Adrenal gland (tissue), 5 donors: ENCODE measurements around the gene SHISAL1.

Experiments
- CTCF ChIP-seq, 6 experiments: fragments of 450-650 bp in 4 of 6; fragments of 200-600 bp in 2 of 6; sonication (generic) in 1 of 6; IDR thresholded peaks; 1 replicate in 5 of 6; 2 replicates in 1 of 6; pipeline versions ENCODE4 v1.5.1 to v1.8.0; 2016 to 2021; ENCODE audit warnings: antibody characterized with exemption in 6 of 6, mild to moderate bottlenecking in 2 of 6, moderate library complexity in 1 of 6
- POLR2A ChIP-seq, 2 donors: fragments of 450-650 bp; IDR thresholded peaks; one replicate each; pipeline ENCODE4 v1.6.1; 2017; ENCODE audit warnings: antibody characterized with exemption in 2 of 2, mild to moderate bottlenecking in 2 of 2, moderate library complexity in 1 of 2
- donor health status: DM: no; HTN: no; CAD: no.

DNA sequence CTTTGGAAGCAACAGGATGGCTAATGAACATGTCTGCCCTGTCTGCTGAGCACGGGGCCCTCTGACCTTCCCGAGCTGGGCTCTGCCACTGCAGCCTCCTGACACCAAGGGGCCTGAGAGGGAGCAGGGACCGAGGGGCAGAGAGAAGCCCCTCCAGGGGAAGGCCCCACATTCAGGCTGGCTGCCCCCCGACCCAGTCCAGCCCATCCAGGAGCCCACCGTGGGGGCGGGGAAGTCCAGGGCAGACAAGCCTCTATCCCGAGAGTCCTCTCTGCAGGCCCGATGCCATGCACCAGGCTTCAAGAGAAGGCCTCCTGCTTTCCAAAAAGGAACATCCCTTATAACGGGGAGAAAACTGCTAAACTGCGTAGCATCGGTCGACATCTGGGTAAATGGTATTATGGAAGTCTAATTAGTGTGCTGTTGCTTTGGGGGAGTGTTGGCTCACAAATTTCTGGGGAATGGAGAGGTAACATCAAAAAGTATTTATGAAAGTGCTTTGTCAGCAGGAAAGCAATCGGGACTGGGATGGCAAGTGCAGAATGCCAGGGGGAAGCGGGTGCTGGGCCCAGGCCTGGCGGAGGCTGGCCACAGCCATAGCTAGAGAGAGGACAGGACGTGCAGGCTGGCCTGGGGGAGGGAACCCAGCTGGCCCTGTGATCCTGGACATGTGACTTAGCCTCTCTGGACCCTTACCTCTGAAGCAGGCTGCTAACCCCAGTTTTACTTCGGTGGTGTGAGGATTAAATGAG lies 5.3 kb upstream of the SHISAL1 start:
- TF ChIP-seq POLR2A (IDR thresholded peaks at IDR 0.05) (no peak), CTCF (IDR thresholded peaks at IDR 0.05) (no peak)
